ENCODE results near the gene KRT15. TPM values are rescaled to one million over a fixed set of nuclear protein-coding genes. Genes with fewer than 3 reads are reported as not detected.

KRT15 gene
- polyA plus RNA-seq, 1 donor (not counting 4 experiments of a cell fraction or from before 2014, with no cell fraction given): 729 TPM

DNA sequence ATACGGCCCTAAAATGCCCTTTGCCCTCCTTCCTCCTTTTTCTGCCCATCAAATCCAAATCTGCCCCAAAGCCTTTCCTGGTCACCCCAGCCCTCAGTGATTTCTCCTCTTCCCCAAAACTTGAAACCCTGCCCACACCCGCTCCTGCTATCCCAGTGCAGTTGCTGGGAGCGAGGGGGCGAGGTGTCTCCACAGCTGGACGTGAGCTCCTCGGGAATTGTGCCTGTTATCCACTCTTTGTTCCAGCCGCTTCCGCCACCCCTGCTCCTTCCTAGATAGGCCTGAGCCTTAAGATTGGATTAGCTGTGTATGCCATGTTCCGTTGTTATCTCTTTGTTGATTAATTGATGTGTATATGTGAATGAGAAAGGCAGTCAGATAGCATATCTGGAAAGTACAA, 35.2 kb downstream of the KRT15 start:
- Histone ChIP-seq H3K27me3 (ENCODE audit: control insufficient read depth, extremely low read depth, insufficient read depth, low read length) (no peaks in the 10 kb centered on the region), H3K9me3 (ENCODE audit: control insufficient read depth, low read depth, low read length) (no peaks in the 10 kb centered on the region)
- TF ChIP-seq, protein P1, sequence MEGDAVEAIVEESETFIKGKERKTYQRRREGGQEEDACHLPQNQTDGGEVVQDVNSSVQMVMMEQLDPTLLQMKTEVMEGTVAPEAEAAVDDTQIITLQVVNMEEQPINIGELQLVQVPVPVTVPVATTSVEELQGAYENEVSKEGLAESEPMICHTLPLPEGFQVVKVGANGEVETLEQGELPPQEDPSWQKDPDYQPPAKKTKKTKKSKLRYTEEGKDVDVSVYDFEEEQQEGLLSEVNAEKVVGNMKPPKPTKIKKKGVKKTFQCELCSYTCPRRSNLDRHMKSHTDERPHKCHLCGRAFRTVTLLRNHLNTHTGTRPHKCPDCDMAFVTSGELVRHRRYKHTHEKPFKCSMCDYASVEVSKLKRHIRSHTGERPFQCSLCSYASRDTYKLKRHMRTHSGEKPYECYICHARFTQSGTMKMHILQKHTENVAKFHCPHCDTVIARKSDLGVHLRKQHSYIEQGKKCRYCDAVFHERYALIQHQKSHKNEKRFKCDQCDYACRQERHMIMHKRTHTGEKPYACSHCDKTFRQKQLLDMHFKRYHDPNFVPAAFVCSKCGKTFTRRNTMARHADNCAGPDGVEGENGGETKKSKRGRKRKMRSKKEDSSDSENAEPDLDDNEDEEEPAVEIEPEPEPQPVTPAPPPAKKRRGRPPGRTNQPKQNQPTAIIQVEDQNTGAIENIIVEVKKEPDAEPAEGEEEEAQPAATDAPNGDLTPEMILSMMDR (optimal IDR thresholded peaks at IDR 0.05 in 1 of 3, IDR thresholded peaks at IDR 0.05 in 1 of 3, conservative IDR thresholded peaks at IDR 0.05 in 1 of 3; ENCODE audit: extremely low read depth in 1 of 3, insufficient read depth in 2 of 3, low read length in 3 of 3): no peak
- no peak for TF ChIP-seq EZH2 (IDR thresholded peaks at IDR 0.05; ENCODE audit: low read length)

DNA sequence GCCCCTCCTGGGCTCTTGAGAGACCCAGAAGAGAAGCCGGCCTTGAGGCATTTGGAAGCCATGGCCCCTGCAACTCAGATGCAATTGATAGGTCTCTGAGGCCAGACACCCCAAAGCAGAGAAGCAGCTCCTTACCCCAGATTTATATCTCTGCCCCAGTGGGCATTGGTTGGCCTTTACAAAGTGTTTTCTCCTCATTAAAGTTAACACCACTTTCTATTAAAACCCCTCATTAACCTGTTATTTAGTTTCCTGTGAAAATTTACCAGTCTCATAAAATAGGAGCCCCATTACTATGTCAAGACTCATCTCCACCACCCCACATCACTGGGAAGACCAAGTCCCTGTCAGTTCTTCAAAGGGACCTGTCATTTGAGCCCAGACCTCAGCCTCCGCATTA, 37.7 kb downstream of the KRT15 start, which contains the start of gene KRT35:
KRT35 (minus strand) TSS at position 116 of the 400 bp plus-strand sequence; CDS start at position 62, 54 bp downstream.
- dilution Hi-C loops (cut with MboI; ENCODE audit: extremely low pct_ligation_motif_present, low sequenced_read_pairs): no loop called here
- Histone ChIP-seq H3K27me3 (ENCODE audit: control insufficient read depth, extremely low read depth, insufficient read depth, low read length) (no peaks in the 10 kb centered on the region), H3K4me1 (ENCODE audit: control insufficient read depth, extremely low read depth, insufficient read depth, low read length) (no peaks in the 10 kb centered on the region), H3K4me3 (ENCODE audit: control insufficient read depth in 2 of 3, extremely low read depth in 1 of 3, insufficient read depth in 2 of 3, low read depth in 1 of 3, low read length in 3 of 3) (no peak within 1 kb of the TSS), H3K9me1 (ENCODE audit: control insufficient read depth, extremely low read depth, insufficient read depth, low read length) (no peaks in the 10 kb centered on the region), H3K9ac (ENCODE audit: control insufficient read depth, extremely low read depth, insufficient read depth, low read length) (no peak within 1 kb of the TSS), H3K27ac (ENCODE audit: control insufficient read depth, insufficient read depth, low read length) (no peak within 1 kb of the TSS), H2AFZ (ENCODE audit: control insufficient read depth, low read length) (no peak within 1 kb of the TSS), H3K4me2 (ENCODE audit: control insufficient read depth, extremely low read depth, insufficient read depth, low read depth, low read length) (no peak within 1 kb of the TSS), H3K79me2 (ENCODE audit: control insufficient read depth, insufficient read depth, low read length) (no peaks in the 10 kb centered on the region), H4K20me1 (ENCODE audit: control insufficient read depth, extremely low read depth, insufficient read depth, low read length) (no peaks in the 10 kb centered on the region), H3K9me3 (ENCODE audit: control insufficient read depth, low read depth, low read length) (no peaks in the 10 kb centered on the region), H3K36me3 (ENCODE audit: control insufficient read depth in 2 of 2, extremely low read depth in 1 of 2, insufficient read depth in 2 of 2, low read length in 2 of 2) (no peaks in the 10 kb centered on the region)
- DNase-seq (ENCODE audit: low read depth, low spot score): no peak
- no peak for FAIRE-seq
- TF ChIP-seq, protein P1 (optimal IDR thresholded peaks at IDR 0.05 in 1 of 3, IDR thresholded peaks at IDR 0.05 in 1 of 3, conservative IDR thresholded peaks at IDR 0.05 in 1 of 3; ENCODE audit: extremely low read depth in 1 of 3, insufficient read depth in 2 of 3, low read length in 3 of 3): no peak
- TF ChIP-seq EZH2 (IDR thresholded peaks at IDR 0.05; ENCODE audit: low read length): no peak

More for the DNA sequence above, 35.2 kb downstream of the KRT15 start:
- FAIRE-seq: no peak
- Histone ChIP-seq H3K9me1 (ENCODE audit: control insufficient read depth, extremely low read depth, insufficient read depth, low read length) (no peaks in the 10 kb centered on the region), H3K27ac (ENCODE audit: control insufficient read depth, insufficient read depth, low read length) (no peak overlapping the region), H3K4me1 (ENCODE audit: control insufficient read depth, extremely low read depth, insufficient read depth, low read length) (no peaks in the 10 kb centered on the region), H3K4me2 (ENCODE audit: control insufficient read depth, extremely low read depth, insufficient read depth, low read depth, low read length) (no peak overlapping the region), H3K36me3 (ENCODE audit: control insufficient read depth in 2 of 2, extremely low read depth in 1 of 2, insufficient read depth in 2 of 2, low read length in 2 of 2) (no peaks in the 10 kb centered on the region), H4K20me1 (ENCODE audit: control insufficient read depth, extremely low read depth, insufficient read depth, low read length) (no peaks in the 10 kb centered on the region), H3K9ac (ENCODE audit: control insufficient read depth, extremely low read depth, insufficient read depth, low read length) (no peak overlapping the region), H2AFZ (ENCODE audit: control insufficient read depth, low read length) (no peak overlapping the region), H3K4me3 (ENCODE audit: control insufficient read depth in 2 of 3, extremely low read depth in 1 of 3, insufficient read depth in 2 of 3, low read depth in 1 of 3, low read length in 3 of 3) (no peak overlapping the region), H3K79me2 (ENCODE audit: control insufficient read depth, insufficient read depth, low read length) (no peaks in the 10 kb centered on the region)
- DNase-seq (ENCODE audit: low read depth, low spot score): no peak
- dilution Hi-C loops (cut with MboI; ENCODE audit: extremely low pct_ligation_motif_present, low sequenced_read_pairs): no loop called here
